Stimulated activated CD4-positive, alpha-beta T cell treated with anti-CD3 and anti-CD28 coated beads, Interleukin-12 subunit alpha, Interleukin-12 subunit beta, amount 100 ng/mL, for 24 hours (primary cell): ENCODE results near the gene SLC2A4RG.

Source experiments
- DNase-seq, 2 experiments: peaks; one replicate each; pipeline ENCODE4 v3.0.0-alpha.2; 2020; ENCODE audit warnings: low read depth in 2 of 2

Gene SLC2A4RG, protein sequence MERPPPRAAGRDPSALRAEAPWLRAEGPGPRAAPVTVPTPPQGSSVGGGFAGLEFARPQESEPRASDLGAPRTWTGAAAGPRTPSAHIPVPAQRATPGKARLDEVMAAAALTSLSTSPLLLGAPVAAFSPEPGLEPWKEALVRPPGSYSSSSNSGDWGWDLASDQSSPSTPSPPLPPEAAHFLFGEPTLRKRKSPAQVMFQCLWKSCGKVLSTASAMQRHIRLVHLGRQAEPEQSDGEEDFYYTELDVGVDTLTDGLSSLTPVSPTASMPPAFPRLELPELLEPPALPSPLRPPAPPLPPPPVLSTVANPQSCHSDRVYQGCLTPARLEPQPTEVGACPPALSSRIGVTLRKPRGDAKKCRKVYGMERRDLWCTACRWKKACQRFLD

DNA sequence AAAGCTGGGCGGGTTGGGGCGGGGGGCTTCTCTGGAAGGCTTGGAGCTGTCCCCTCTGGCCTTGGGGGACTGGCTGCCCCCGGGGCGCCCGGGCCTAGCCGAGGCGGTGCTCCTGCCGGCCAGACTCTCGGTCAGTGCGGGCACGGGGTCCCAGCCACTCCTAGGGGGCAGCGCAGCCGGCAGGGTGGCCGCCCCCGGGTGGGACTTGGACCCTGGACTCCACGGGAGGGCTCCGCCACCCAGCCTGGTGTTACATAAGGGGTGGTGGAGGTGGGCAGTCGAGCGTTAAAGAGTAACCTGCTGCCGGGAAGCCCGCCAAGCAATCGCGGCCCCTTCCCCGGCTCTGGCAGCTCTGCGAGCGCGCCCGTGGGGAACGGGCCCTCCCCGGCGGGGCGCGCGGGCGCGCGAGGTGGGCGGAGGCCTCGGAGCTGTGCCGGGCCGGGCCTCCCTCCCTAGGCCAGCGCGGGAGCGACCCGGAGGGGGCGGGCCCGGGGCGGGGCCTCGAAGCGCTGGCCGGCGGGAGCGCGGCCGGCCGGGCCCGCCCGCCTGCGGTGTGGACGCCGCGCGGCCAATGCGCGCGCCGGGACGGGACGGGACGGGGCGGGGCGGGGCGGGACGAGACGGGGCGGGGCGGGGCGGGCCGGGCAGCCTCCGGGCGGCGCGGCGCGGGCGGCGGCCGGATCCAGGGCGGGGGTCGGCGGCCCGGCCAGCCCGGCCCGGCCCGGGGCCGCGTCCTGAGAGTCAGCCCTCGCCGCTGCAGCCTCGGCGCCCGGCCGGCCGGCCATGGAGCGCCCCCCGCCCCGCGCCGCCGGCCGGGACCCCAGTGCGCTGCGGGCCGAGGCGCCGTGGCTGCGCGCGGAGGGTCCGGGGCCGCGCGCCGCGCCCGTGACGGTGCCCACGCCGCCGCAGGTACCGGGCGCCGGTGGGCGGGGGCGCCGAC, at the start of gene SLC2A4RG:
SLC2A4RG (plus strand) TSS at position 647 of the 940 bp plus-strand sequence; CDS start at position 784, 137 bp downstream.
- peak in 1 of 2 experiments; percentile 56 for DNase-seq

DNA sequence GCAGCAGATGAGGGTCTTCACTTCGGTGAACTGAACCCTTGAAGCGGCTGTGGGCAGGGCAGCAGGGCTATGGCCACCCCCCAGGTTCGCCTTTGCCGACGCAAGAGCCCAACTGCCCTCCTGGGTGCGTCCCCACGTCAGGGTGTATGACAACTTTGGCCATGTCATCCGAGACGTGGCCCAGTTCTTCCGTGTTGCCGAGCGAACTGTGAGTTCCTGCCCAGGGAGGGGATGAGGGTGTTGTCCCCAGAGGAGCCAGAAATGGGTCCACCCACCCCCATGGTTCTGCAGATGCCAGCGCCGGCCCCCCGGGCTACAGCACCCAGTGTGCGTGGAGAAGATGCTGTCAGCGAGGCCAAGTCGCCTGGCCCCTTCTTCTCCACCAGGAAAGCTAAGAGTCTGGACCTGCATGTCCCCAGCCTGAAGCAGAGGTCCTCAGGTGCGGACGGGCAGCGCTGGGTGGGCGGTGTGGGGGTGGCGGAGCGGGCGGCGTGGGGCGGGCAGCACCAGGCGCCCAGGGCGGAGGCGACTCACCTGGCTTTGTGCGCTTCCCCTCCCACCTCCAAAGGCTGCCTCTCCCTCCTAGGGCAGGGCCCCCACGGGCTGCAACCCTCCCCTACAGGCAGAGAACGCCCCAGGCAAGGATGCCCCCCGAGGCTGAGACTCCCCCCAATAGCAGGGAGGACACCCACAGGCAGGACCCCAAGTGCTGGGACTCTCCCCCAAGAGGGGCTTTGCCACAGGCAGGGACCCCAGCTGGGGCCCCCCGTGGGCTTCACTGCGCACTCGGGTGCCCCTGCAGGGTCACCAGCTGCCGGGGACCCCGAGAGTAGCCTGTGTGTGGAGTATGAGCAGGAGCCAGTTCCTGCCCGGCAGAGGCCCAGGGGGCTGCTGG, 49.3 kb upstream of the SLC2A4RG start:
- no peak for DNase-seq

DNA sequence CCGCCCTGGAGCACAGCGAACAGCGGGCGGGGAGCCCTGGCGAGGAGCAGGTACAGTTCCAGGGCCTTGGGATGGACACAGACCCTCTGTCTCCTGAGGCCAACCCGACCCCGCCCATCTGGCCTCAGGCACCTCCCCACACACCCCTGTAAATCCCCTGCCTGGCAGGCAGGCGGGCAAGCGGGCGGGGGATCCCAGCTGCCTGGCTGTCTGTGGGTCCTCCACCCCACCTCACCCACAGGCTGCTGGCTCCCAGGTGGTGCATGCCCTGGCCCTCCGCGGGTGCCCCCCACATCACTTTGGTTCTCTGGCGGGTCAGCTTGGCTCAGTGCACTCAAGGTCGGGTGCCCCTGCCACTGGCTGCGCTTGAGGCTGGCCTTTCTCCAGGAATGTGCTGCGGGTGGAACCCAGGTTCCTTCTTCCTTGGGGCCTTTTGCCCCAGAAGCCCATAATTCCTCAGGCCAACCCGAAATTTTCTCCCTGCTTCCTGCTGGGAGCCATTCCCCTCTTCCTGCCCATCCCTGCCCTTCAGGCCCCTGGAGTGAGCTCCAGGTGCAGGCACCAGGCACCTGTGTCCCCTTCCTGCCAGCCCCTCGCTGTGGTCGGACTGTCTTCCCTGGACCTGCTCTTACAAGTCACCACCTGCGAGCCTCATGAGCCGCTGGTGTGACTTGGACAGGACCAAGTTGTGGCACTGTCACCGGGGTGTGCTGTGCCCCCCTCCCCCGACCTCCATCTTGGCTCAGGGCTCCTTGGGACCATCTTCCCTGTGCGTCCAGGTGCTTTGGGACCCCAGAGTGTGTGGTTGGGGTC, 48.5 kb upstream of the SLC2A4RG start:
- DNase-seq = no peak

DNA sequence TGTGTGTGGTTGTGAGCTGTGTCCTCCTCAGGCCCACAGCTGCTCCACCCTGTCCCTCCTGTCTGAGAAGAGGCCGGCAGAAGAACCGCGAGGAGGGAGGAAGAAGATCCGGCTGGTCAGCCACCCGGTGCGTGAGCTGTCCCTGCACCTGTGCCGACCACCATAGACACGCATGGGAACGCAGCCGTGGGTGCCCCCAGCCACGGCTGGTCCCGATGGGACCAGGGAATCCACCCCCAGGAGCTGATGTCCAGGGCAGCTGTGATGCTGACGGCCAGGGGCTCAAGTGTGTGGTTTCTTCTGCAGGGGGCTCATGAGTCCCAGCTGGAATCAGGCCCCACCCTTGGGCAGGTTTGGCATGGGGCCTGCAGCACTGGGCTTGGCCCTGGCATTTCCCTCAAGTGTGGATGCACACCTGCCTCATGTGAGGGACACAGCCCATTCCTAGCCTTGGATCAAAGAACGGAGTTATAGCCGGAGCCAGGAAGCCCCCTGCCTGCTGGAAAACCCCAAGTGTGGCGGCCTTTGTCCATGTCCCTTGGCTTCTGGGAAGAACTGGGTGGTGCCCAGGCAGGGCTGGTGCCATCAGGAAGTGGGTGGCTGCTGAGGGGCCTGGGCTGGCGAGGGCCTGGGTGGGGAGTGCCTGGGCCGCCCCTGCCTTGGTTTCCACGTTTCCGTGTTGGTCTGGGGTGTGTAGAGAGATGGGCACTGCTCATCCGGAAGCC, 47.7 kb upstream of the SLC2A4RG start:
- no peak for DNase-seq

DNA sequence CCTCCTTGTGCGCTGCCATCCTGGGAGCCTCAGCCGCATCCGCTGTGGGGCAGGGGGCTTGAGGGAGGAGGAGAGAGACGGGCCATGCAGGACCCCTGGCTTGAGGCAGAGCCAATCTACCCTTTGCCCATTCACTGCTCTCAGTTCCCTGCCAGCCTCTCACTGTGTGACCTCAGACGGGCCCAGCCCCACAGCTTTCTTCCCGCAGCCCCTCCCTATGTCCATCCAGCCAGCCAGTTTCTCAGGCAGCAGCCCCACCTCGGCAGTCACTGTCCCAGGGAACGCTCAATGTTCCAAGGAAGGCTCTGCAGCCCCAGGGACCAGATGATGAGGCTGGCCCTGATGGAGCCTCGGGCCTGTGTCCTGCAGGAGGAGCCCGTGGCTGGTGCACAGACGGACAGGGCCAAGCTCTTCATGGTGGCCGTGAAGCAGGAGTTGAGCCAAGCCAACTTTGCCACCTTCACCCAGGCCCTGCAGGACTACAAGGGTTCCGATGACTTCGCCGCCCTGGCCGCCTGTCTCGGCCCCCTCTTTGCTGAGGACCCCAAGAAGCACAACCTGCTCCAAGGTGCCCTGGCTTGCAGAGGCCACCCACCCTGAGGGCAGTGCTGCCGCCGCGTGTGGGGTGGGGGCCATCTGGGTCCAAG, 47.0 kb upstream of the SLC2A4RG start:
- DNase-seq = no peak

DNA sequence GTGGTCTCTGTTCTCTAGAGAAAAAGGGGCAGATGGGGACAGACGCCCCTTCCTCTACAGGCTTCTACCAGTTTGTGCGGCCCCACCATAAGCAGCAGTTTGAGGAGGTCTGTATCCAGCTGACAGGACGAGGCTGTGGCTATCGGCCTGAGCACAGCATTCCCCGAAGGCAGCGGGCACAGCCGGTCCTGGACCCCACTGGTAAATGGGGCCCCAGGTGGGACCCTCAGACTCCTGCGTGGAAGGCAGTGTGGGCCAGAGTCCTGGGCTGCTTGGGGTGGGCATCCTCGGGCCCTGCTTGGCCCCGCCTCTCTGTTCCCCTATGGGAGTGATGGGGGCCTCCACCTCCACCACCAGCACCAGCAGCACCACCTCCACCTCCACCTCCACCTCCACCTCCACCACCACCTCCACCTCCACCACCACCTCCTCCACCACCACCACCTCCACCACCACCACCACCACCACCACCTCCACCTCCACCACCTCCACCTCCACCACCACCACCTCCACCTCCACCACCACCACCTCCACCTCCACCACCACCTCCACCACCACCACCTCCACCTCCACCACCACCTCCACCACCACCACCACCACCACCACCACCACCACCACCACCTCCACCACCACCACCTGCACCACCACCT, 46.4 kb upstream of the SLC2A4RG start:
- DNase-seq = no peak

DNA sequence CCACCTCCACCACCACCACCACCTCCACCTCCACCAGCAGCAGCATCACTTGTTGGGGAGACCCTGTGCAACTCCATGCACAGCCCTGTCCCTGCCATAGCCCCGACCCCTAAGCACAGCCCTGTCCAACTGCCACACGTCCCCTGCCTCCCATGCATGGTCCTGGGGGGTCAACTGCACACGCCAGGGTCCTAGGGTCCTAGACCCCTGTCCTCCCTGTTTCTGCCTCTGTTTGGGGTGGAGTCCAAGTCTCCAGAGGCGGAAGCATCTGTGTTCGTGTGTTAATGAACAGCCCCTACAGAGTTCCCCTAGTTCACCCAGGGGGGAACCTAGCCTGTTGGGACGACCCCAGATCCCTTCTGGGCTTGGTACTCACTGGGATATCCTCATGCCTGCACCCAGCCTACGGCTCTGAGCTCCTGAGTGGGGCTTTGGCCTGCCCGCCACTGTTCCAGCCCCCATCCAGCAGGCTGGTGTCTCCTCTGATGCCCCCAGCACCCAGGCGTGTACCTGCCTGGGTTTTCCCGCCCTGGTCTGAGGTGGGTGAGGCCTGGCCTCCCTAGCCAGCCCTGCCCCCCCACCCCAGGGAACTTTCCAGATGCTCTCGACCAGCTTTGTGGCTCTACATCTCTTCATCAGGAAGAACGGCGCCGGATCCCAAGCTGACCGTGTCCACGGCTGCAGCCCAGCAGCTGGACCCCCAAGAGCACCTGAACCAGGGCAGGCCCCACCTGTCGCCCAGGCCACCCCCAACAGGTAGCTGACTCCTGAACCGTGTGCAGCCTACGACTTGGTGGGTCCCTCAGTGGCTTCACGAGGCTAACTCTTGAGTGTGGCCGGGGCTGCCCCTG, 45.6 kb upstream of the SLC2A4RG start:
- DNase-seq = no peak

DNA sequence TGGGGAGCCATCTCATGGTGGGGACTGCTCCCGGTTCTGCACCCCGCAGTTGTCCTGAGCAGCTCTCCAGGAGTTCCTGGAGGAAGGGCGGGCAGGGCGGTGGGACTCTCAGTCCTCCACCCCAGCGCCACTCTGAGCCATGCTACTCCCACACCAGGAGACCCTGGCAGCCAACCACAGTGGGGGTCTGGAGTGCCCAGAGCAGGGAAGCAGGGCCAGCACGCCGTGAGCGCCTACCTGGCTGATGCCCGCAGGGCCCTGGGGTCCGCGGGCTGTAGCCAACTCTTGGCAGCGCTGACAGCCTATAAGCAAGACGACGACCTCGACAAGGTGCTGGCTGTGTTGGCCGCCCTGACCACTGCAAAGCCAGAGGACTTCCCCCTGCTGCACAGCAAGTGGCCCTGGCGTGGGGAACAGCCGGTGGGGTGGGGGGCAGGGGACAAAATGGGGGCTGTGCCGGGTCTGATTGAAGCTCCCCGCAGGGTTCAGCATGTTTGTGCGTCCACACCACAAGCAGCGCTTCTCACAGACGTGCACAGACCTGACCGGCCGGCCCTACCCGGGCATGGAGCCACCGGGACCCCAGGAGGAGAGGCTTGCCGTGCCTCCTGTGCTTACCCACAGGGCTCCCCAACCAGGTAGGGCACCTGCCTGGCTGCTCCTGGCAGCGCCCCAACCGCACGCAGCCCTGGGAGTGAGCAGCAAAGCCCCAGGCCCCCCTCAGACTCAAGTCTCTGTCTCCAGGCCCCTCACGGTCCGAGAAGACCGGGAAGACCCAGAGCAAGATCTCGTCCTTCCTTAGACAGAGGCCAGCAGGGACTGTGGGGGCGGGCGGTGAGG, 44.8 kb upstream of the SLC2A4RG start:
- no peak for DNase-seq

DNA sequence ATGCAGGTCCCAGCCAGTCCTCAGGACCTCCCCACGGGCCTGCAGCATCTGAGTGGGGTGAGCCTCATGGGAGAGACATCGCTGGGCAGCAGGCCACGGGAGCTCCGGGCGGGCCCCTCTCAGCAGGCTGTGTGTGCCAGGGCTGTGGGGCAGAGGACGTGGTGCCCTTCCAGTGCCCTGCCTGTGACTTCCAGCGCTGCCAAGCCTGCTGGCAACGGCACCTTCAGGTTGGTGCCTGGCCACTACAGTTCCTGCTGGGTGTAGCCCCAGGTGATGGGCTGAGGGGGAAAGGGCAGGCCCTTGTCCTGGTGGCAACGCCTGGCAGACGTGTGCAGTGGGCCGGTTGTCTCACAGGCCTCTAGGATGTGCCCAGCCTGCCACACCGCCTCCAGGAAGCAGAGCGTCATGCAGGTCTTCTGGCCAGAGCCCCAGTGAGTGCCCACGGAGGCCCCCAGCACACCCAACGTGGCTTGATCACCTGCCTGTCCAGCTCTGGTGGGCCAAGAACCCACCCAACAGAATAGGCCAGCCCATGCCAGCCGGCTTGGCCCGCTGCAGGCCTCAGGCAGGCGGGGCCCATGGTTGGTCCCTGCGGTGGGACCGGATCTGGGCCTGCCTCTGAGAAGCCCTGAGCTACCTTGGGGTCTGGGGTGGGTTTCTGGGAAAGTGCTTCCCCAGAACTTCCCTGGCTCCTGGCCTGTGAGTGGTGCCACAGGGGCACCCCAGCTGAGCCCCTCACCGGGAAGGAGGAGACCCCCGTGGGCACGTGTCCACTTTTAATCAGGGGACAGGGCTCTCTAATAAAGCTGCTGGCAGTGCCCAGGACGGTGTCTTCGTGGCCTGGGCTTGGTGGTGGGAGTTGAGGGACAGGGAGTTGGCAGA, 43.9 kb upstream of the SLC2A4RG start:
- no peak for DNase-seq

DNA sequence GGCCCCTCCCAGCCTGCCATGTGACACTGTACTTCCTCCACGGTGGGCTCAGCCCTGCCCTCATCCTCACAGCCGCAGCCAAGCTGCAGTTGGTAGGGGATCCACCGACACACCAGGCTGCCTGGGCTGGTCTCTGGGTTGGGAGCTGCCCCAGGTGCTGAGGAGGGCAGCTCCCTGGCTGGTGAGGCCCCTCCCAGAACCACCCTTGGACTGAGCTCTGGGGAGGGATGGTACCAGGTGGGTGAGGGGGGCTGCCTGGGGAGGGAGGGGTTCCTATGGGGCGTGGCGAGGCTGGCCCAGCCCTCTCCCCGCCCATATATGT, 43.3 kb upstream of the SLC2A4RG start:
- DNase-seq = no peak

DNA sequence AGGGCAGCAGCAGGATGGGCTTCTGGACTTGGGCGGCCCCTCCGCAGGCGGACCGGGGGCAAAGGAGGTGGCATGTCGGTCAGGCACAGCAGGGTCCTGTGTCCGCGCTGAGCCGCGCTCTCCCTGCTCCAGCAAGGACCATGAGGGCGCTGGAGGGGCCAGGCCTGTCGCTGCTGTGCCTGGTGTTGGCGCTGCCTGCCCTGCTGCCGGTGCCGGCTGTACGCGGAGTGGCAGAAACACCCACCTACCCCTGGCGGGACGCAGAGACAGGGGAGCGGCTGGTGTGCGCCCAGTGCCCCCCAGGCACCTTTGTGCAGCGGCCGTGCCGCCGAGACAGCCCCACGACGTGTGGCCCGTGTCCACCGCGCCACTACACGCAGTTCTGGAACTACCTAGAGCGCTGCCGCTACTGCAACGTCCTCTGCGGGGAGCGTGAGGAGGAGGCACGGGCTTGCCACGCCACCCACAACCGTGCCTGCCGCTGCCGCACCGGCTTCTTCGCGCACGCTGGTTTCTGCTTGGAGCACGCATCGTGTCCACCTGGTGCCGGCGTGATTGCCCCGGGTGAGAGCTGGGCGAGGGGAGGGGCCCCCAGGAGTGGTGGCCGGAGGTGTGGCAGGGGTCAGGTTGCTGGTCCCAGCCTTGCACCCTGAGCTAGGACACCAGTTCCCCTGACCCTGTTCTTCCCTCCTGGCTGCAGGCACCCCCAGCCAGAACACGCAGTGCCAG, 42.8 kb upstream of the SLC2A4RG start, which contains the start of gene TNFRSF6B:
TNFRSF6B (plus strand) TSS at position 25 of the 729 bp plus-strand sequence; CDS start at position 141, 116 bp downstream.
- DNase-seq = no peak

DNA sequence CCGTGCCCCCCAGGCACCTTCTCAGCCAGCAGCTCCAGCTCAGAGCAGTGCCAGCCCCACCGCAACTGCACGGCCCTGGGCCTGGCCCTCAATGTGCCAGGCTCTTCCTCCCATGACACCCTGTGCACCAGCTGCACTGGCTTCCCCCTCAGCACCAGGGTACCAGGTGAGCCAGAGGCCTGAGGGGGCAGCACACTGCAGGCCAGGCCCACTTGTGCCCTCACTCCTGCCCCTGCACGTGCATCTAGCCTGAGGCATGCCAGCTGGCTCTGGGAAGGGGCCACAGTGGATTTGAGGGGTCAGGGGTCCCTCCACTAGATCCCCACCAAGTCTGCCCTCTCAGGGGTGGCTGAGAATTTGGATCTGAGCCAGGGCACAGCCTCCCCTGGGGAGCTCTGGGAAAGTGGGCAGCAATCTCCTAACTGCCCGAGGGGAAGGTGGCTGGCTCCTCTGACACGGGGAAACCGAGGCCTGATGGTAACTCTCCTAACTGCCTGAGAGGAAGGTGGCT, 42.2 kb upstream of the SLC2A4RG start:
- no peak for DNase-seq

DNA sequence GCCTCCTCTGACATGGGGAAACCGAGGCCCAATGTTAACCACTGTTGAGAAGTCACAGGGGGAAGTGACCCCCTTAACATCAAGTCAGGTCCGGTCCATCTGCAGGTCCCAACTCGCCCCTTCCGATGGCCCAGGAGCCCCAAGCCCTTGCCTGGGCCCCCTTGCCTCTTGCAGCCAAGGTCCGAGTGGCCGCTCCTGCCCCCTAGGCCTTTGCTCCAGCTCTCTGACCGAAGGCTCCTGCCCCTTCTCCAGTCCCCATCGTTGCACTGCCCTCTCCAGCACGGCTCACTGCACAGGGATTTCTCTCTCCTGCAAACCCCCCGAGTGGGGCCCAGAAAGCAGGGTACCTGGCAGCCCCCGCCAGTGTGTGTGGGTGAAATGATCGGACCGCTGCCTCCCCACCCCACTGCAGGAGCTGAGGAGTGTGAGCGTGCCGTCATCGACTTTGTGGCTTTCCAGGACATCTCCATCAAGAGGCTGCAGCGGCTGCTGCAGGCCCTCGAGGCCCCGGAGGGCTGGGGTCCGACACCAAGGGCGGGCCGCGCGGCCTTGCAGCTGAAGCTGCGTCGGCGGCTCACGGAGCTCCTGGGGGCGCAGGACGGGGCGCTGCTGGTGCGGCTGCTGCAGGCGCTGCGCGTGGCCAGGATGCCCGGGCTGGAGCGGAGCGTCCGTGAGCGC, 41.6 kb upstream of the SLC2A4RG start:
- DNase-seq = no peak

DNA sequence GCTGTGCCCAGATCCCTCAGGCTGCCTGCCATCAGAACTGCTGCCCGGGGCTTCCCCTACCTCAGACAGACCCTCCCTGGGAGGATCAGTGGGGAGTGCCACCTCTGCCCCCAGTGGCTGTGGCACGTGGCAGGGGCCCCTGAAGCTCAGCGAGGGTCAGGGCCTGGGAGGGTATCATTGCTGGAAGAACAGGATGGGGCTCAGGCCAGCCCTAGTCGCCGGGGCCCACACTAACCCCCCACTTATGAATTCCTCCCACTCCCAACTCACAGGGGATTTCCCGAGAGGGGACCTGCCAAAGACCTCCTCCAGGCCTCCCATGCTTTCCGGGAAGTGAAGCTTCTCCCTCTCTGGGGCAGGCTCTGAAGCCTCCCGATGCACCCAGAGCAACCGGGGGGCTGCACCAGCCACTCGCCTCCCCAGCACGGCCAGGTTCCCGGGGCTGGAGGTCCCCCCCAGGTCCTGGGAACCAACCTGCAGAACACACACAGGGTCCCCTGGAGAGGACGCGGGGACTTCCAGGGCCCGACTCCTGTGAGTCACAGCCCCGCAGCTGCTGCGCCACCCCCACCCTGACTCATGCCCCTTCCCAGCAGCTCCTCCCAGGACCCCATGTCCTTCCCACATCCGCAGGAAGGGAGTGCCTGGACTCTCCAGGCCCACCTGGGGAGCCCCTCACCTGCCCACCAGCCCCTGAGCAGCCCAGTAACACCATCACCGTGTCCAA, 40.7 kb upstream of the SLC2A4RG start:
- peak in 1 of 2 experiments; percentile 61 for DNase-seq
